Esophagus squamous epithelium (tissue), 5 donors: ENCODE measurements around the gene UGT1A10. TPM values are rescaled to one million over a fixed set of nuclear protein-coding genes. Genes with fewer than 3 reads are reported as not detected.

Experiments used
- DNase-seq: peaks from one replicate; lab custom pipeline; 2025; lab: John Stamatoyannopoulos, UW
- H3K27ac ChIP-seq, 4 donors: fragments of 200-600 bp; sonication (generic); one replicate each; pipeline ENCODE4 v1.5.1; 2016 to 2019; ENCODE audit warnings: mild to moderate bottlenecking in 1 of 4
- H3K27me3 ChIP-seq, 4 donors: fragments of 200-600 bp; sonication (generic); 1 replicate in 3 of 4; 2 replicates in 1 of 4; pipeline versions ENCODE4 v1.5.1 to v1.6.0; 2017 to 2021; ENCODE audit warnings: antibody characterized with exemption in 1 of 4
- H3K36me3 ChIP-seq, 3 donors: fragments of 200-600 bp; sonication (generic); one replicate each; pipeline ENCODE4 v1.5.1; 2016 to 2019
- H3K4me1 ChIP-seq, 3 donors: fragments of 200-600 bp; sonication (generic); one replicate each; pipeline ENCODE4 v1.5.1; 2017 to 2019
- H3K4me3 ChIP-seq, 4 donors: fragments of 200-600 bp; sonication (generic); 1 replicate in 3 of 4; 2 replicates in 1 of 4; pipeline ENCODE4 v1.5.1; 2016 to 2019; ENCODE audit warnings: mild to moderate bottlenecking in 2 of 4, moderate library complexity in 1 of 4
- H3K9me3 ChIP-seq, 3 donors: fragments of 200-600 bp; sonication (generic); one replicate each; pipeline ENCODE4 v1.5.1; 2016 to 2019
- CTCF ChIP-seq, 6 experiments: fragments of 450-650 bp in 4 of 6; fragments of 200-600 bp in 2 of 6; sonication (generic) in 2 of 6; IDR thresholded peaks; one replicate each; pipeline ENCODE4 v1.5.1; 2016 to 2019; ENCODE audit warnings: antibody characterized with exemption in 6 of 6, mild to moderate bottlenecking in 4 of 6, moderate library complexity in 4 of 6
- POLR2A ChIP-seq, 4 donors: fragments of 450-650 bp; IDR thresholded peaks; one replicate each; pipeline ENCODE4 v1.6.1; 2017; ENCODE audit warnings: antibody characterized with exemption in 4 of 4, mild to moderate bottlenecking in 4 of 4, moderate library complexity in 3 of 4
- WGBS, 2 donors: methylation state at CpG; one replicate each; pipeline ENCODE4 v1.1.5; 2018; 5-methylcytosine and 5-hydroxymethylcytosine counted together
- intact Hi-C: fragments of 100-400 bp; cut with DNase I; formaldehyde crosslinking; loops from one replicate; pipeline ENCODE4 v1.15.0; 2022
- total RNA-seq, 4 donors: library from RNA; depleted of rRNA; stranded (reverse); fragments of >200 nt; gene quantifications; one replicate each; pipeline ENCODE4 v1.1.0, GENCODE V29; 2016
- donor health status: DM: yes; HTN: yes; CAD: no.

UGT1A10 gene
- total RNA-seq, 4 donors from 2014 or later = 12.4 to 45.0 (median 23.9) TPM

DNA sequence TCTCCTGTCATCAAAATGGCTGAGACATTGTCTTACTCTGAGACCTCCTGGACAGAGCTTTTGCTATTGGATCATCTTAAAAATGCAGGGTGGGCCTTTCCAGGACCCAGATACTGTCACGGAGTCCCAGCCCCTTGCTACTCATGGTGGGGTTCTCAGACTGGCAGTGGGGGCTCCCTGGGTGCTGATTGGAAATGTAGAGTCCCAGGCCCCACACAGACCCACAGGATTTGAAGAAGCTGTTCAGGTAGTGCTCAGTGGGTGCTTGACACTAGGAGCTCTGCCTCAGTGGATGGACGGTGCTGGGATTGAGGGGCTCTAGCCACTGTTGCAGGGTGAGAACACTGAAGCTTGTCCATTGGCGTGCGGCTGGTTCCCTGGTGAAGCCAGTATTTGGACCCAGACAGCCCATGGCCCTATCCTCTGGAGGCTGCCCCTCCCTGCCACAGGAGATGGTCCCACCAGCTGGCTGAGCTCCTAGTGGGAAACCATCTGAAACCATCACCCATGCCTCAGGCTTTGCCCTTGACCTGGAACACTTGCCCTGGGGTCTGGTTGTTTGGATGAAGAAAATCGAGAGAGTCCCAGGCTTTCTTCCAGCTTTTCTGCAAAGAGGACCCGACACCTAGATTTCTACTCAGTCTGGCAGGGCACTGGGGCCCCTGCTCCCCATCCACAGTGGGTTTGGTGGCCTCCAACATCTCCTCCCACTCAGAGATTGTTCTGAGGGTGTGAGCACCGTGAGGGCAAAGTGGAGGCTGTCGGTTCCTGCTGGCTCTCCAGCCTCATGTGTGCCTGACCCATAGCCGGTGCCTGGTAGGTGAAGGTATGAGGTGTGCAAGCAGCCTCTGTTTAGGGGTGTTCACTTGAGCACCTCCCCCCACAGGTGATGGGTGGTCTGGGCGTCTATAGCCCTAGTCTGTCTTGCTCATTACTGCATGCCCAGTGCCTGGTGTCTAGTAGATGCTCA, 172.0 kb downstream of the UGT1A10 start:
- intact Hi-C loops = no loop called here

DNA sequence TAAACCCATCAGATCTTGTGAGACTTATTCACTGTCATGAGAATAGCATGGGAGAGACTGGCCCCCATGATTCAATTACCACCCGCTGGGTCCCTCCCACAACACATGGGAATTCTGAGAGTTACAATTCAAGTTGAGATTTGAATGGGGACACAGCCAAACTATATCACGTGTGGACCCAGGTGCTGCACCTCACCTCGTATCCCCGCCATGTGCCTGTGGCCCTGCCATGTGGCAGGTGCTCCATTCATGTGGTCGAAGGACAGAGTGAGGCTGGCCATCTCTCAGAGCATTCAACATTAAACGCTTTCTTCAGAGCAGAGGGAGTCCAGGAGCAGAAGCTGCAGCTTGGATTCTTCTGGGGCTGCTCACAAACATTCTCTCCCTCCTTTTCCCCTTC, 174.1 kb downstream of the UGT1A10 start:
- TF ChIP-seq CTCF (IDR thresholded peaks at IDR 0.05) (no peak), POLR2A (IDR thresholded peaks at IDR 0.05) (no peak)
- DNase-seq = no peak
- no peaks in the 10 kb centered on the region for H3K36me3 ChIP-seq

More for the DNA sequence above, 172.0 kb downstream of the UGT1A10 start:
- Histone ChIP-seq H3K27me3 (peaks cover 0 to 51% (median 0%) of the 10 kb centered on the region in 4 donors), H3K4me1 (no peaks in the 10 kb centered on the region), H3K27ac (no peak overlapping the region), H3K9me3 (no peaks in the 10 kb centered on the region), H3K4me3 (no peak overlapping the region), H3K36me3 (no peaks in the 10 kb centered on the region)
- TF ChIP-seq POLR2A (IDR thresholded peaks at IDR 0.05) (no peak), CTCF (IDR thresholded peaks at IDR 0.05) (no peak)
- DNase-seq = no peak
- 53% methylated on average over 3 of the region's 10 CpGs; no CpG with 5 or more reads in 1 of the 2 donors for WGBS, 2 donors

GRCh38 chr2:233811087-233811486, 174.8 kb downstream of the UGT1A10 start:
- DNase-seq = no peak
- H3K27ac ChIP-seq = no peak overlapping the region
- H3K4me3 ChIP-seq = no peak overlapping the region
- intact Hi-C loops = no loop called here
- H3K9me3 ChIP-seq = no peaks in the 10 kb centered on the region
- no peaks in the 10 kb centered on the region for H3K36me3 ChIP-seq
- H3K27me3 ChIP-seq = peaks cover 0 to 35% (median 0%) of the 10 kb centered on the region in 4 donors
- 69 to 71% methylated on average over 4 of the region's 4 CpGs for WGBS, 2 donors
- no peaks in the 10 kb centered on the region for H3K4me1 ChIP-seq
- TF ChIP-seq CTCF (IDR thresholded peaks at IDR 0.05) (no peak), POLR2A (IDR thresholded peaks at IDR 0.05) (no peak)

More for the DNA sequence above, 174.1 kb downstream of the UGT1A10 start:
- Histone ChIP-seq H3K27ac (no peak overlapping the region), H3K9me3 (no peaks in the 10 kb centered on the region), H3K4me3 (no peak overlapping the region), H3K27me3 (peaks cover 0 to 35% (median 0%) of the 10 kb centered on the region in 4 donors), H3K4me1 (no peaks in the 10 kb centered on the region)
- WGBS, 2 donors = 75 to 81% methylated on average over 2 to 6 of the region's 6 CpGs
- intact Hi-C loops = no loop called here

- Histone ChIP-seq H3K4me1 (no peaks in the 10 kb centered on the region), H3K9me3 (no peaks in the 10 kb centered on the region), H3K4me3 (no peak overlapping the region), H3K36me3 (no peaks in the 10 kb centered on the region), H3K27ac (no peak overlapping the region), H3K27me3 (peaks cover 0 to 35% (median 0%) of the 10 kb centered on the region in 4 donors)
- DNase-seq = no peak
- TF ChIP-seq CTCF (IDR thresholded peaks at IDR 0.05) (no peak), POLR2A (IDR thresholded peaks at IDR 0.05) (no peak)
- intact Hi-C loops = no loop called here
- 83 to 86% methylated on average over 3 to 8 of the region's 8 CpGs for WGBS, 2 donors
Measured at GRCh38 chr2:233811732-233812131, 175.5 kb downstream of the UGT1A10 start.
